ENCODE data around the gene CA14. TPM values are rescaled to one million over a fixed set of nuclear protein-coding genes. Genes with fewer than 3 reads are reported as not detected.

The CA14 gene
- total and polyA plus RNA-seq, 9 of the 15 experiments (the other 6 are each of a cell fraction or from before 2014, with no cell fraction given), result 0.13 to 0.57 (median 0.26) TPM; not detected in 1

DNA sequence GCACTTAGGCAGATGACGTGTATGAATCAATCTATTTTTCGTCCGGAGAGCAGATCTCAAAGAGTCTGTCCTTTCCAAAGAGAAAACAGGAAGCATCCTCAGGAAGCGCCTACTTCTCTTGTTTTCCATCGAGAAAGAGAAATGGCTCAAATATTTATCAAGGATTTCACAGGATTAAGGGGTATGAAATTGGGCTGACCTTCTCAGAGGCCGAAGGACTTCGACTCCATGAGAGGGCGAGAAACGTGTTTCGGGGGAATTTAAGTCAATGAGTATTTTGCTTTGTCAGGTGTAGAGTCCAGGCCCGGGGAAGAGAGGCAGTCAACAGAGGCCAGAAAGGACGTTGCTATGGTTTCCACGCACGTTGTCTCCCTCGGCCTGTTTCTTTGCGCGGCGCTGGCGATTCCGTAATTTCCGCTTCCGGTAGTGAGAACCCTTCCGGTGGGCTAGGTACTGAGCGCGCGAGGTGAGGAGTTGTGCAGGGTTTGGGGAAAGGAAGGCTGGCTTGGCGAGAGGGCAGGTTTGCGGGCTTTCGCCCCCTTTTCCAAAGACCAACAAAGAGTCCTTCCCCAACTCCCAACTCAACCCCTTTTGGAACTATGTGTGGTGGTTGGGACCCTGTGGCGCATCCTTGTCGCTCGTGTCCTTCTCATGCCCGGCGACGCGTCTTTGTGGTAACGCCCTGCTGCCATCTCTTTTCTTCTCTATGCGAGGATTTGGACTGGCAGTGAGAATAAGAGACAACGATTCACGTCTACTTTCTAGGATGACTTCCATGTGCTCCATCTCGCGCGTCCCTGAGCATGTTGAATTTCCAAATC, 36.1 kb downstream of the CA14 start, which contains the start of gene MRPS21 (continued):
- TF ChIP-seq, protein P1, sequence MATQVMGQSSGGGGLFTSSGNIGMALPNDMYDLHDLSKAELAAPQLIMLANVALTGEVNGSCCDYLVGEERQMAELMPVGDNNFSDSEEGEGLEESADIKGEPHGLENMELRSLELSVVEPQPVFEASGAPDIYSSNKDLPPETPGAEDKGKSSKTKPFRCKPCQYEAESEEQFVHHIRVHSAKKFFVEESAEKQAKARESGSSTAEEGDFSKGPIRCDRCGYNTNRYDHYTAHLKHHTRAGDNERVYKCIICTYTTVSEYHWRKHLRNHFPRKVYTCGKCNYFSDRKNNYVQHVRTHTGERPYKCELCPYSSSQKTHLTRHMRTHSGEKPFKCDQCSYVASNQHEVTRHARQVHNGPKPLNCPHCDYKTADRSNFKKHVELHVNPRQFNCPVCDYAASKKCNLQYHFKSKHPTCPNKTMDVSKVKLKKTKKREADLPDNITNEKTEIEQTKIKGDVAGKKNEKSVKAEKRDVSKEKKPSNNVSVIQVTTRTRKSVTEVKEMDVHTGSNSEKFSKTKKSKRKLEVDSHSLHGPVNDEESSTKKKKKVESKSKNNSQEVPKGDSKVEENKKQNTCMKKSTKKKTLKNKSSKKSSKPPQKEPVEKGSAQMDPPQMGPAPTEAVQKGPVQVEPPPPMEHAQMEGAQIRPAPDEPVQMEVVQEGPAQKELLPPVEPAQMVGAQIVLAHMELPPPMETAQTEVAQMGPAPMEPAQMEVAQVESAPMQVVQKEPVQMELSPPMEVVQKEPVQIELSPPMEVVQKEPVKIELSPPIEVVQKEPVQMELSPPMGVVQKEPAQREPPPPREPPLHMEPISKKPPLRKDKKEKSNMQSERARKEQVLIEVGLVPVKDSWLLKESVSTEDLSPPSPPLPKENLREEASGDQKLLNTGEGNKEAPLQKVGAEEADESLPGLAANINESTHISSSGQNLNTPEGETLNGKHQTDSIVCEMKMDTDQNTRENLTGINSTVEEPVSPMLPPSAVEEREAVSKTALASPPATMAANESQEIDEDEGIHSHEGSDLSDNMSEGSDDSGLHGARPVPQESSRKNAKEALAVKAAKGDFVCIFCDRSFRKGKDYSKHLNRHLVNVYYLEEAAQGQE (IDR thresholded peaks at IDR 0.05; ENCODE audit: borderline replicate concordance), result no peak
- TF ChIP-seq, protein P1 (CRISPR knock-in tag; IDR thresholded peaks at IDR 0.05; ENCODE audit: low read depth), result no peak
- TF ChIP-seq TEAD4 (IDR thresholded peaks at IDR 0.05; ENCODE audit: low read length), result no peak
- no peak for TF ChIP-seq TEAD4 (CRISPR knock-in tag; IDR thresholded peaks at IDR 0.05; ENCODE audit: borderline replicate concordance)
- peak; percentile 69 for TF ChIP-seq JUND (IDR thresholded peaks at IDR 0.05; ENCODE audit: borderline replicate concordance, low read depth, low read length)
- no peak; the same call in 1 of the 3 replicates for TF ChIP-seq JUND (tag; IDR thresholded peaks at IDR 0.05; ENCODE audit: borderline replicate concordance, low read depth, low read length)
- TF ChIP-seq, protein P2, sequence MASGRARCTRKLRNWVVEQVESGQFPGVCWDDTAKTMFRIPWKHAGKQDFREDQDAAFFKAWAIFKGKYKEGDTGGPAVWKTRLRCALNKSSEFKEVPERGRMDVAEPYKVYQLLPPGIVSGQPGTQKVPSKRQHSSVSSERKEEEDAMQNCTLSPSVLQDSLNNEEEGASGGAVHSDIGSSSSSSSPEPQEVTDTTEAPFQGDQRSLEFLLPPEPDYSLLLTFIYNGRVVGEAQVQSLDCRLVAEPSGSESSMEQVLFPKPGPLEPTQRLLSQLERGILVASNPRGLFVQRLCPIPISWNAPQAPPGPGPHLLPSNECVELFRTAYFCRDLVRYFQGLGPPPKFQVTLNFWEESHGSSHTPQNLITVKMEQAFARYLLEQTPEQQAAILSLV (tag; IDR thresholded peaks at IDR 0.05), result no peak
- TF ChIP-seq, protein P3, sequence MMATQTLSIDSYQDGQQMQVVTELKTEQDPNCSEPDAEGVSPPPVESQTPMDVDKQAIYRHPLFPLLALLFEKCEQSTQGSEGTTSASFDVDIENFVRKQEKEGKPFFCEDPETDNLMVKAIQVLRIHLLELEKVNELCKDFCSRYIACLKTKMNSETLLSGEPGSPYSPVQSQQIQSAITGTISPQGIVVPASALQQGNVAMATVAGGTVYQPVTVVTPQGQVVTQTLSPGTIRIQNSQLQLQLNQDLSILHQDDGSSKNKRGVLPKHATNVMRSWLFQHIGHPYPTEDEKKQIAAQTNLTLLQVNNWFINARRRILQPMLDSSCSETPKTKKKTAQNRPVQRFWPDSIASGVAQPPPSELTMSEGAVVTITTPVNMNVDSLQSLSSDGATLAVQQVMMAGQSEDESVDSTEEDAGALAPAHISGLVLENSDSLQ (IDR thresholded peaks at IDR 0.05), result peak; percentile 70
- TF ChIP-seq RFX5 (IDR thresholded peaks at IDR 0.05; ENCODE audit: low read depth, low read length), result no peak
- TF ChIP-seq, protein P4, sequence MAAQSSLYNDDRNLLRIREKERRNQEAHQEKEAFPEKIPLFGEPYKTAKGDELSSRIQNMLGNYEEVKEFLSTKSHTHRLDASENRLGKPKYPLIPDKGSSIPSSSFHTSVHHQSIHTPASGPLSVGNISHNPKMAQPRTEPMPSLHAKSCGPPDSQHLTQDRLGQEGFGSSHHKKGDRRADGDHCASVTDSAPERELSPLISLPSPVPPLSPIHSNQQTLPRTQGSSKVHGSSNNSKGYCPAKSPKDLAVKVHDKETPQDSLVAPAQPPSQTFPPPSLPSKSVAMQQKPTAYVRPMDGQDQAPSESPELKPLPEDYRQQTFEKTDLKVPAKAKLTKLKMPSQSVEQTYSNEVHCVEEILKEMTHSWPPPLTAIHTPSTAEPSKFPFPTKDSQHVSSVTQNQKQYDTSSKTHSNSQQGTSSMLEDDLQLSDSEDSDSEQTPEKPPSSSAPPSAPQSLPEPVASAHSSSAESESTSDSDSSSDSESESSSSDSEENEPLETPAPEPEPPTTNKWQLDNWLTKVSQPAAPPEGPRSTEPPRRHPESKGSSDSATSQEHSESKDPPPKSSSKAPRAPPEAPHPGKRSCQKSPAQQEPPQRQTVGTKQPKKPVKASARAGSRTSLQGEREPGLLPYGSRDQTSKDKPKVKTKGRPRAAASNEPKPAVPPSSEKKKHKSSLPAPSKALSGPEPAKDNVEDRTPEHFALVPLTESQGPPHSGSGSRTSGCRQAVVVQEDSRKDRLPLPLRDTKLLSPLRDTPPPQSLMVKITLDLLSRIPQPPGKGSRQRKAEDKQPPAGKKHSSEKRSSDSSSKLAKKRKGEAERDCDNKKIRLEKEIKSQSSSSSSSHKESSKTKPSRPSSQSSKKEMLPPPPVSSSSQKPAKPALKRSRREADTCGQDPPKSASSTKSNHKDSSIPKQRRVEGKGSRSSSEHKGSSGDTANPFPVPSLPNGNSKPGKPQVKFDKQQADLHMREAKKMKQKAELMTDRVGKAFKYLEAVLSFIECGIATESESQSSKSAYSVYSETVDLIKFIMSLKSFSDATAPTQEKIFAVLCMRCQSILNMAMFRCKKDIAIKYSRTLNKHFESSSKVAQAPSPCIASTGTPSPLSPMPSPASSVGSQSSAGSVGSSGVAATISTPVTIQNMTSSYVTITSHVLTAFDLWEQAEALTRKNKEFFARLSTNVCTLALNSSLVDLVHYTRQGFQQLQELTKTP (IDR thresholded peaks at IDR 0.05; ENCODE audit: low read depth in 1 of 2, partially characterized antibody in 2 of 2), result peak; percentile 47 to 50
- no peak for TF ChIP-seq NFIX (CRISPR knock-in tag; IDR thresholded peaks at IDR 0.05; ENCODE audit: low read depth)
- no peak for TF ChIP-seq BDP1 (IDR thresholded peaks at IDR 0.05; ENCODE audit: insufficient read depth, insufficient read length)

All from K562 (cell line).